HFFc6 (cell line): ENCODE results near the gene RIMS4. TPM values are rescaled to one million over a fixed set of nuclear protein-coding genes. Genes with fewer than 3 reads are reported as not detected.

Experiments used
- DNase-seq: peaks from one replicate; pipeline ENCODE4 v3.0.0-alpha.2; 2018
- H3K27ac Mint-ChIP-seq: 2 replicates; pipeline ENCODE4 v1.8.0; 2020; ENCODE audit warnings: mild to moderate bottlenecking, mixed read lengths
- H3K27me3 Mint-ChIP-seq: 2 replicates; pipeline ENCODE4 v1.8.0; 2021; ENCODE audit warnings: mild to moderate bottlenecking, moderate library complexity, mixed read lengths; ENCODE audit not compliant: insufficient read depth
- H3K36me3 Mint-ChIP-seq: 2 replicates; pipeline ENCODE4 v1.8.0; 2021; ENCODE audit warnings: low read depth, mixed read lengths
- H3K4me1 Mint-ChIP-seq: 2 replicates; pipeline ENCODE4 v1.8.0; 2020; ENCODE audit warnings: low read depth, mixed read lengths
- H3K4me3 Mint-ChIP-seq: 2 replicates; pipeline ENCODE4 v1.8.0; 2020; ENCODE audit warnings: mild to moderate bottlenecking, moderate library complexity, mixed read lengths
- H3K9me3 Mint-ChIP-seq: 2 replicates; pipeline ENCODE4 v1.8.0; 2020; ENCODE audit warnings: mild to moderate bottlenecking, mixed read lengths
- CTCF ChIP-seq: fragments of 200-600 bp; sonication (generic); IDR thresholded peaks from 2 replicates; pipeline ENCODE4 v1.5.0; 2021; ENCODE audit warnings: antibody characterized with exemption, mild to moderate bottlenecking
- total RNA-seq, 6 experiments: library from RNA; stranded (reverse); fragmentation: NEBNext Ultra II Directional; extraction: Animal tissue kit (Norgen Biotek cat#: 25700); gene quantifications; 2 replicates in 1 of 6; 3 replicates in 5 of 6; pipeline ENCODE4 v1.2.3, GENCODE V29; 2021

The RIMS4 gene
- total RNA-seq, 6 experiments from 2014 or later = not detected

- Mint-ChIP-seq H3K4me1 (peaks cover 6% of the 10 kb centered on the region), H3K27ac (no peak overlapping the region), H3K4me3 (no peak overlapping the region), H3K27me3 (peaks cover 39% of the 10 kb centered on the region), H3K36me3 (no peaks in the 10 kb centered on the region), H3K9me3 (no peaks in the 10 kb centered on the region)
- no peak for DNase-seq
- TF ChIP-seq CTCF = no peak
Measured at GRCh38 chr20:44796311-44796710, 14.0 kb downstream of the RIMS4 start.

- DNase-seq = no peak
- H3K27ac Mint-ChIP-seq = no peak overlapping the region
- H3K4me3 Mint-ChIP-seq = no peak overlapping the region
- H3K27me3 Mint-ChIP-seq = peaks cover 39% of the 10 kb centered on the region
- H3K36me3 Mint-ChIP-seq = no peaks in the 10 kb centered on the region
- no peaks in the 10 kb centered on the region for H3K9me3 Mint-ChIP-seq
- peaks cover 1% of the 10 kb centered on the region; the same call in 1 of the 2 replicates for H3K4me1 Mint-ChIP-seq
- no peak for TF ChIP-seq CTCF
Measured at GRCh38 chr20:44795836-44796235, 14.5 kb downstream of the RIMS4 start.

GRCh38 chr20:44792796-44793195, 17.6 kb downstream of the RIMS4 start:
- Mint-ChIP-seq H3K36me3 (no peaks in the 10 kb centered on the region), H3K9me3 (no peaks in the 10 kb centered on the region), H3K4me3 (no peak overlapping the region), H3K27me3 (peaks cover 41% of the 10 kb centered on the region), H3K27ac (no peak overlapping the region), H3K4me1 (no peaks in the 10 kb centered on the region)
- no peak for DNase-seq
- no peak for TF ChIP-seq CTCF

GRCh38 chr20:44790638-44791393, 19.5 kb downstream of the RIMS4 start:
- DNase-seq = no peak
- Mint-ChIP-seq H3K27ac (no peak overlapping the region), H3K4me3 (no peak overlapping the region), H3K27me3 (peaks cover 34% of the 10 kb centered on the region), H3K4me1 (no peaks in the 10 kb centered on the region), H3K9me3 (no peaks in the 10 kb centered on the region), H3K36me3 (no peaks in the 10 kb centered on the region)
- peak; percentile 30; the same call in 1 of the 2 replicates for TF ChIP-seq CTCF

- TF ChIP-seq CTCF = no peak
- Mint-ChIP-seq H3K4me3 (no peak overlapping the region), H3K4me1 (no peaks in the 10 kb centered on the region), H3K27me3 (peaks cover 22% of the 10 kb centered on the region), H3K9me3 (no peaks in the 10 kb centered on the region), H3K27ac (no peak overlapping the region), H3K36me3 (no peaks in the 10 kb centered on the region)
- DNase-seq = no peak
Measured at GRCh38 chr20:44788706-44789456, 21.5 kb downstream of the RIMS4 start.
